Measurements from ENCODE around the gene TEX51. TPM values are rescaled to one million over a fixed set of nuclear protein-coding genes. Genes with fewer than 3 reads are reported as not detected.

The TEX51 gene
- total and polyA plus RNA-seq, 2 donors, result 0.11 TPM; not detected in 1

GRCh38 chr2:126902859-126903258, 4.2 kb downstream of the TEX51 start:
- H3K4me1 ChIP-seq (ENCODE audit: control insufficient read depth in 2 of 2, insufficient read depth in 2 of 2, low read length in 2 of 2), result no peaks in the 10 kb centered on the region
- WGBS, result 87% methylated on average over 6 of the region's 6 CpGs
- no peak for DNase-seq (ENCODE audit: low read depth in 6 of 9, low spot score in 9 of 9)
- no peak overlapping the region for H3K4me3 ChIP-seq (ENCODE audit: low read length in 2 of 2)
- no peak overlapping the region for H3K27ac ChIP-seq (ENCODE audit: low read depth in 1 of 2, low read length in 1 of 2)
- H3K36me3 ChIP-seq (ENCODE audit: control insufficient read depth in 2 of 2, insufficient read depth in 2 of 2, low read length in 1 of 2), result no peaks in the 10 kb centered on the region
- no peaks in the 10 kb centered on the region for H3K9me3 ChIP-seq (ENCODE audit: control insufficient read depth in 2 of 2, insufficient read depth in 1 of 2, low read length in 1 of 2)
- no peaks in the 10 kb centered on the region for H3K27me3 ChIP-seq (ENCODE audit: control insufficient read depth in 2 of 2, insufficient read depth in 1 of 2, low read length in 1 of 2)

GRCh38 chr2:126905991-126906390, 7.3 kb downstream of the TEX51 start:
- H3K4me1 ChIP-seq (ENCODE audit: control insufficient read depth in 2 of 2, insufficient read depth in 2 of 2, low read length in 2 of 2), result no peaks in the 10 kb centered on the region
- no peaks in the 10 kb centered on the region for H3K27me3 ChIP-seq (ENCODE audit: control insufficient read depth in 2 of 2, insufficient read depth in 1 of 2, low read length in 1 of 2)
- H3K4me3 ChIP-seq (ENCODE audit: low read length in 2 of 2), result no peak overlapping the region
- H3K9me3 ChIP-seq (ENCODE audit: control insufficient read depth in 2 of 2, insufficient read depth in 1 of 2, low read length in 1 of 2), result no peaks in the 10 kb centered on the region
- H3K36me3 ChIP-seq (ENCODE audit: control insufficient read depth in 2 of 2, insufficient read depth in 2 of 2, low read length in 1 of 2), result no peaks in the 10 kb centered on the region
- no peak overlapping the region for H3K27ac ChIP-seq (ENCODE audit: low read depth in 1 of 2, low read length in 1 of 2)
- DNase-seq (ENCODE audit: low read depth in 6 of 9, low spot score in 9 of 9), result no peak
- 90% methylated on average over 5 of the region's 5 CpGs for WGBS

- Histone ChIP-seq H3K4me1 (ENCODE audit: control insufficient read depth in 2 of 2, insufficient read depth in 2 of 2, low read length in 2 of 2) (no peaks in the 10 kb centered on the region), H3K36me3 (ENCODE audit: control insufficient read depth in 2 of 2, insufficient read depth in 2 of 2, low read length in 1 of 2) (no peaks in the 10 kb centered on the region), H3K9me3 (ENCODE audit: control insufficient read depth in 2 of 2, insufficient read depth in 1 of 2, low read length in 1 of 2) (no peaks in the 10 kb centered on the region), H3K4me3 (ENCODE audit: low read length in 2 of 2) (no peak overlapping the region), H3K27ac (ENCODE audit: low read depth in 1 of 2, low read length in 1 of 2) (no peak overlapping the region), H3K27me3 (ENCODE audit: control insufficient read depth in 2 of 2, insufficient read depth in 1 of 2, low read length in 1 of 2) (no peaks in the 10 kb centered on the region)
- WGBS, result 90% methylated on average over 6 of the region's 6 CpGs
- DNase-seq (ENCODE audit: low read depth in 6 of 9, low spot score in 9 of 9), result no peak
Observed at GRCh38 chr2:126906781-126907180, 8.1 kb downstream of the TEX51 start.

- DNase-seq (ENCODE audit: low read depth in 6 of 9, low spot score in 9 of 9), result no peak
- H3K27ac ChIP-seq (ENCODE audit: low read depth in 1 of 2, low read length in 1 of 2), result no peak overlapping the region
- no peaks in the 10 kb centered on the region for H3K36me3 ChIP-seq (ENCODE audit: control insufficient read depth in 2 of 2, insufficient read depth in 2 of 2, low read length in 1 of 2)
- no peaks in the 10 kb centered on the region for H3K4me1 ChIP-seq (ENCODE audit: control insufficient read depth in 2 of 2, insufficient read depth in 2 of 2, low read length in 2 of 2)
- H3K4me3 ChIP-seq (ENCODE audit: low read length in 2 of 2), result no peak overlapping the region
- WGBS, result 83% methylated on average over 12 of the region's 12 CpGs
- H3K27me3 ChIP-seq (ENCODE audit: control insufficient read depth in 2 of 2, insufficient read depth in 1 of 2, low read length in 1 of 2), result no peaks in the 10 kb centered on the region
- H3K9me3 ChIP-seq (ENCODE audit: control insufficient read depth in 2 of 2, insufficient read depth in 1 of 2, low read length in 1 of 2), result no peaks in the 10 kb centered on the region
Observed at GRCh38 chr2:126907671-126908070, 9.0 kb downstream of the TEX51 start.

- no peak overlapping the region for H3K27ac ChIP-seq (ENCODE audit: low read depth in 1 of 2, low read length in 1 of 2)
- no peak for DNase-seq (ENCODE audit: low read depth in 6 of 9, low spot score in 9 of 9)
- H3K27me3 ChIP-seq (ENCODE audit: control insufficient read depth in 2 of 2, insufficient read depth in 1 of 2, low read length in 1 of 2), result no peaks in the 10 kb centered on the region
- no peaks in the 10 kb centered on the region for H3K9me3 ChIP-seq (ENCODE audit: control insufficient read depth in 2 of 2, insufficient read depth in 1 of 2, low read length in 1 of 2)
- 89% methylated on average over 10 of the region's 10 CpGs for WGBS
- no peaks in the 10 kb centered on the region for H3K4me1 ChIP-seq (ENCODE audit: control insufficient read depth in 2 of 2, insufficient read depth in 2 of 2, low read length in 2 of 2)
- H3K4me3 ChIP-seq (ENCODE audit: low read length in 2 of 2), result no peak overlapping the region
- no peaks in the 10 kb centered on the region for H3K36me3 ChIP-seq (ENCODE audit: control insufficient read depth in 2 of 2, insufficient read depth in 2 of 2, low read length in 1 of 2)
Observed at GRCh38 chr2:126908721-126909177, 10.1 kb downstream of the TEX51 start.

- H3K9me3 ChIP-seq (ENCODE audit: control insufficient read depth in 2 of 2, insufficient read depth in 1 of 2, low read length in 1 of 2), result no peaks in the 10 kb centered on the region
- WGBS, result 78% methylated on average over 6 of the region's 6 CpGs
- no peaks in the 10 kb centered on the region for H3K27me3 ChIP-seq (ENCODE audit: control insufficient read depth in 2 of 2, insufficient read depth in 1 of 2, low read length in 1 of 2)
- no peak overlapping the region for H3K4me3 ChIP-seq (ENCODE audit: low read length in 2 of 2)
- H3K36me3 ChIP-seq (ENCODE audit: control insufficient read depth in 2 of 2, insufficient read depth in 2 of 2, low read length in 1 of 2), result no peaks in the 10 kb centered on the region
- no peaks in the 10 kb centered on the region for H3K4me1 ChIP-seq (ENCODE audit: control insufficient read depth in 2 of 2, insufficient read depth in 2 of 2, low read length in 2 of 2)
- no peak overlapping the region for H3K27ac ChIP-seq (ENCODE audit: low read depth in 1 of 2, low read length in 1 of 2)
- DNase-seq (ENCODE audit: low read depth in 6 of 9, low spot score in 9 of 9), result no peak
Observed at GRCh38 chr2:126909366-126909765, 10.7 kb downstream of the TEX51 start.

GRCh38 chr2:126909781-126910180, 11.1 kb downstream of the TEX51 start:
- H3K27me3 ChIP-seq (ENCODE audit: control insufficient read depth in 2 of 2, insufficient read depth in 1 of 2, low read length in 1 of 2), result no peaks in the 10 kb centered on the region
- no peak overlapping the region for H3K4me3 ChIP-seq (ENCODE audit: low read length in 2 of 2)
- 95% methylated on average over 3 of the region's 3 CpGs for WGBS
- DNase-seq (ENCODE audit: low read depth in 6 of 9, low spot score in 9 of 9), result no peak
- H3K36me3 ChIP-seq (ENCODE audit: control insufficient read depth in 2 of 2, insufficient read depth in 2 of 2, low read length in 1 of 2), result no peaks in the 10 kb centered on the region
- H3K9me3 ChIP-seq (ENCODE audit: control insufficient read depth in 2 of 2, insufficient read depth in 1 of 2, low read length in 1 of 2), result no peaks in the 10 kb centered on the region
- H3K4me1 ChIP-seq (ENCODE audit: control insufficient read depth in 2 of 2, insufficient read depth in 2 of 2, low read length in 2 of 2), result no peaks in the 10 kb centered on the region
- no peak overlapping the region for H3K27ac ChIP-seq (ENCODE audit: low read depth in 1 of 2, low read length in 1 of 2)

- H3K4me3 ChIP-seq (ENCODE audit: low read length in 2 of 2), result no peak overlapping the region
- no peak for DNase-seq (ENCODE audit: low read depth in 6 of 9, low spot score in 9 of 9)
- 26% methylated on average over 1 of the region's 1 CpG for WGBS
- no peaks in the 10 kb centered on the region for H3K9me3 ChIP-seq (ENCODE audit: control insufficient read depth in 2 of 2, insufficient read depth in 1 of 2, low read length in 1 of 2)
- no peaks in the 10 kb centered on the region for H3K36me3 ChIP-seq (ENCODE audit: control insufficient read depth in 2 of 2, insufficient read depth in 2 of 2, low read length in 1 of 2)
- H3K27me3 ChIP-seq (ENCODE audit: control insufficient read depth in 2 of 2, insufficient read depth in 1 of 2, low read length in 1 of 2), result no peaks in the 10 kb centered on the region
- H3K4me1 ChIP-seq (ENCODE audit: control insufficient read depth in 2 of 2, insufficient read depth in 2 of 2, low read length in 2 of 2), result no peaks in the 10 kb centered on the region
- no peak overlapping the region for H3K27ac ChIP-seq (ENCODE audit: low read depth in 1 of 2, low read length in 1 of 2)
Observed at GRCh38 chr2:126910637-126911036, 11.9 kb downstream of the TEX51 start.

- Histone ChIP-seq H3K9me3 (ENCODE audit: control insufficient read depth in 2 of 2, insufficient read depth in 1 of 2, low read length in 1 of 2) (no peaks in the 10 kb centered on the region), H3K27ac (ENCODE audit: low read depth in 1 of 2, low read length in 1 of 2) (no peak overlapping the region), H3K4me1 (ENCODE audit: control insufficient read depth in 2 of 2, insufficient read depth in 2 of 2, low read length in 2 of 2) (no peaks in the 10 kb centered on the region), H3K4me3 (ENCODE audit: low read length in 2 of 2) (no peak overlapping the region), H3K36me3 (ENCODE audit: control insufficient read depth in 2 of 2, insufficient read depth in 2 of 2, low read length in 1 of 2) (no peaks in the 10 kb centered on the region), H3K27me3 (ENCODE audit: control insufficient read depth in 2 of 2, insufficient read depth in 1 of 2, low read length in 1 of 2) (no peaks in the 10 kb centered on the region)
- no peak for DNase-seq (ENCODE audit: low read depth in 6 of 9, low spot score in 9 of 9)
- 96% methylated on average over 8 of the region's 8 CpGs for whole genome bisulfite sequencing
Observed at GRCh38 chr2:126911111-126911796, 12.6 kb downstream of the TEX51 start.
